Measurements from ENCODE around the gene UNC13A. TPM values are rescaled to one million over a fixed set of nuclear protein-coding genes. Genes with fewer than 3 reads are reported as not detected.

The UNC13A gene
- total RNA-seq, 1 donor from 2014 or later = 1.2 TPM

GRCh38 chr19:17615889-17616685, 72.1 kb downstream of the UNC13A start:
- H3K9ac ChIP-seq (ENCODE audit: low read length) = no peak overlapping the region
- TF ChIP-seq EZH2 (IDR thresholded peaks at IDR 0.05; ENCODE audit: insufficient read depth, low read length) = no peak
- no peak for TF ChIP-seq CTCF (IDR thresholded peaks at IDR 0.05; ENCODE audit: insufficient read depth, low read depth, low read length)
- H3K36me3 Mint-ChIP-seq (ENCODE audit: low read depth, unreplicated experiment) = no peaks in the 10 kb centered on the region
- FAIRE-seq = no peak
- no peak overlapping the region for H2AFZ ChIP-seq (ENCODE audit: low read depth, low read length)
- no peaks in the 10 kb centered on the region for H4K20me1 ChIP-seq (ENCODE audit: insufficient read depth, low read length)
- no peak overlapping the region for H3K4me3 Mint-ChIP-seq (ENCODE audit: unreplicated experiment)
- H3K27ac Mint-ChIP-seq (ENCODE audit: unreplicated experiment) = no peak overlapping the region
- H3K4me1 Mint-ChIP-seq (ENCODE audit: low read depth, unreplicated experiment) = no peaks in the 10 kb centered on the region
- H3K4me2 ChIP-seq (ENCODE audit: low read length) = peak overlapping the region; percentile 26
- H3K27me3 ChIP-seq (ENCODE audit: insufficient read depth, low read length) = no peaks in the 10 kb centered on the region
- no peak for DNase-seq (ENCODE audit: low read depth)
- H3K27ac ChIP-seq (ENCODE audit: low read depth, low read length) = no peak overlapping the region
- peaks cover 15% of the 10 kb centered on the region for H3K27me3 Mint-ChIP-seq (ENCODE audit: low read depth, unreplicated experiment)
- H3K4me1 ChIP-seq (ENCODE audit: insufficient read depth, low read length) = no peaks in the 10 kb centered on the region
- no peaks in the 10 kb centered on the region for H3K36me3 ChIP-seq (ENCODE audit: insufficient read depth, low read length)
- H3K9me3 Mint-ChIP-seq (ENCODE audit: unreplicated experiment) = peaks cover 6% of the 10 kb centered on the region
- no peaks in the 10 kb centered on the region for H3K9me3 ChIP-seq (ENCODE audit: insufficient read depth, low read depth, low read length)
- H3K79me2 ChIP-seq (ENCODE audit: insufficient read depth, low read length) = no peaks in the 10 kb centered on the region
- no peak overlapping the region for H3K4me3 ChIP-seq (ENCODE audit: insufficient read depth, low read depth, low read length)

GRCh38 chr19:17614476-17614875, 73.7 kb downstream of the UNC13A start:
- no peak for FAIRE-seq
- no peaks in the 10 kb centered on the region for H3K27me3 ChIP-seq (ENCODE audit: insufficient read depth, low read length)
- peaks cover 12% of the 10 kb centered on the region for H3K27me3 Mint-ChIP-seq (ENCODE audit: low read depth, unreplicated experiment)
- H3K4me2 ChIP-seq (ENCODE audit: low read length) = no peak overlapping the region
- no peak overlapping the region for H3K9ac ChIP-seq (ENCODE audit: low read length)
- H3K79me2 ChIP-seq (ENCODE audit: insufficient read depth, low read length) = no peaks in the 10 kb centered on the region
- H3K27ac Mint-ChIP-seq (ENCODE audit: unreplicated experiment) = no peak overlapping the region
- H3K4me3 Mint-ChIP-seq (ENCODE audit: unreplicated experiment) = no peak overlapping the region
- H4K20me1 ChIP-seq (ENCODE audit: insufficient read depth, low read length) = no peaks in the 10 kb centered on the region
- H3K4me1 ChIP-seq (ENCODE audit: insufficient read depth, low read length) = no peaks in the 10 kb centered on the region
- H3K36me3 ChIP-seq (ENCODE audit: insufficient read depth, low read length) = no peaks in the 10 kb centered on the region
- H3K4me3 ChIP-seq (ENCODE audit: insufficient read depth, low read depth, low read length) = no peak overlapping the region
- TF ChIP-seq EZH2 (IDR thresholded peaks at IDR 0.05; ENCODE audit: insufficient read depth, low read length) (no peak), CTCF (IDR thresholded peaks at IDR 0.05; ENCODE audit: insufficient read depth, low read depth, low read length) (no peak)
- H3K9me3 ChIP-seq (ENCODE audit: insufficient read depth, low read depth, low read length) = no peaks in the 10 kb centered on the region
- H3K27ac ChIP-seq (ENCODE audit: low read depth, low read length) = no peak overlapping the region
- H3K9me3 Mint-ChIP-seq (ENCODE audit: unreplicated experiment) = peaks cover 6% of the 10 kb centered on the region
- no peak for DNase-seq (ENCODE audit: low read depth)
- H3K4me1 Mint-ChIP-seq (ENCODE audit: low read depth, unreplicated experiment) = no peaks in the 10 kb centered on the region
- H3K36me3 Mint-ChIP-seq (ENCODE audit: low read depth, unreplicated experiment) = no peaks in the 10 kb centered on the region
- no peak overlapping the region for H2AFZ ChIP-seq (ENCODE audit: low read depth, low read length)
